HepG2 (cell line): ENCODE results near the gene COG1. TPM values are rescaled to one million over a fixed set of nuclear protein-coding genes. Genes with fewer than 3 reads are reported as not detected.

Experiments
- BRCA1 ChIP-seq: sonication (generic); formaldehyde crosslinking; IDR thresholded peaks from 2 replicates; pipeline ENCODE4 v1.4.0; 2020; ENCODE audit warnings: missing genetic modification reagents
- CREBL2 ChIP-seq: sonication (generic); formaldehyde crosslinking; IDR thresholded peaks from 2 replicates; pipeline ENCODE4 v1.8.1; 2023; ENCODE audit warnings: missing genetic modification reagents, mild to moderate bottlenecking, borderline replicate concordance
- FOXM1 ChIP-seq: sonication (generic); formaldehyde crosslinking; IDR thresholded peaks from 2 replicates; pipeline ENCODE4 v1.5.0; 2020; ENCODE audit warnings: missing genetic modification reagents
- KDM1A ChIP-seq: IDR thresholded peaks from 2 replicates; pipeline ENCODE4 v1.6.1; 2016; ENCODE audit warnings: missing compliant biosample characterization
- MED13 ChIP-seq: sonication (generic); formaldehyde crosslinking; IDR thresholded peaks from 2 replicates; pipeline ENCODE4 v1.5.0; 2020; ENCODE audit warnings: missing genetic modification reagents
- NBN ChIP-seq: fragments of 450-650 bp; conservative IDR thresholded peaks from 2 replicates; pipeline ENCODE4 v1.6.1; 2017
- NFATC3 ChIP-seq: sonication (generic); formaldehyde crosslinking; IDR thresholded peaks from 2 replicates; pipeline ENCODE4 v1.5.1; 2020; ENCODE audit warnings: mild to moderate bottlenecking, missing genetic modification reagents
- PTBP1 ChIP-seq: fragments of 200-400 bp; formaldehyde crosslinking; IDR thresholded peaks from 2 replicates; pipeline ENCODE4 v1.6.1; 2018; ENCODE audit warnings: low read length, low read depth; ENCODE audit not compliant: poor library complexity, severe bottlenecking
- ZBTB34 ChIP-seq: sonication (generic); formaldehyde crosslinking; IDR thresholded peaks from 2 replicates; pipeline ENCODE4 v1.8.0; 2022; ENCODE audit warnings: mild to moderate bottlenecking, missing genetic modification reagents
- ZBTB7A ChIP-seq: sonication (generic); formaldehyde crosslinking; IDR thresholded peaks from 2 replicates; pipeline ENCODE4 v1.8.0; 2022; ENCODE audit warnings: mild to moderate bottlenecking, missing genetic modification reagents
- ZFYVE20 ChIP-seq: sonication (generic); formaldehyde crosslinking; IDR thresholded peaks from 2 replicates; pipeline ENCODE4 v1.8.0; 2023; ENCODE audit warnings: low read depth, mild to moderate bottlenecking, moderate library complexity, missing genetic modification reagents, borderline replicate concordance
- ZMYM4 ChIP-seq: sonication (generic); formaldehyde crosslinking; IDR thresholded peaks from 2 replicates; pipeline ENCODE4 v1.8.1; 2023; ENCODE audit warnings: mild to moderate bottlenecking, missing genetic modification reagents
- ZNF224 ChIP-seq: sonication (generic); formaldehyde crosslinking; IDR thresholded peaks from 2 replicates; pipeline ENCODE4 v1.5.0; 2020; ENCODE audit warnings: mild to moderate bottlenecking, missing genetic modification reagents
- ZNF318 ChIP-seq: sonication (generic); formaldehyde crosslinking; IDR thresholded peaks from 2 replicates; pipeline ENCODE4 v1.4.0; 2020; ENCODE audit warnings: mild to moderate bottlenecking, missing genetic modification reagents
- ZNF563 ChIP-seq: sonication (generic); formaldehyde crosslinking; IDR thresholded peaks from 2 replicates; pipeline ENCODE4 v1.8.0; 2022; ENCODE audit warnings: mild to moderate bottlenecking, moderate library complexity, missing genetic modification reagents
- ZNF589 ChIP-seq: sonication (generic); formaldehyde crosslinking; conservative IDR thresholded peaks from 2 replicates; pipeline ENCODE4 v1.8.0; 2022; ENCODE audit warnings: mild to moderate bottlenecking, moderate library complexity, missing genetic modification reagents
- ZNF616 ChIP-seq: sonication (generic); formaldehyde crosslinking; IDR thresholded peaks from 2 replicates; pipeline ENCODE4 v1.5.0; 2020; ENCODE audit warnings: low read depth, mild to moderate bottlenecking, missing genetic modification reagents
- polyA plus RNA-seq, 8 experiments: library from polyadenylated mRNA; depleted of rRNA in 3 of 8; stranded (reverse) in 7 of 8; unstranded in 1 of 8; fragments of >200 nt; fragmentation: Illumina TruSeq in 4 of 8; extraction: Trizol in 4 of 8; gene quantifications; 2 replicates each; pipeline versions ENCODE4 v1.2.1 to v1.2.3, GENCODE V29; 2011 to 2016; ENCODE audit warnings: low read depth in 4 of 8, missing spikeins in 1 of 8, mixed read lengths in 1 of 8; ENCODE audit not compliant: insufficient read depth in 1 of 8
- total RNA-seq, 5 experiments: library from RNA; depleted of rRNA; stranded (reverse); fragments of >200 nt; fragmentation: Illumina TruSeq; extraction: Trizol; gene quantifications; 2 replicates each; pipeline ENCODE4 v1.2.3, GENCODE V29; 2016; ENCODE audit warnings: low read depth in 1 of 5
- TF ChIP-seq, protein P1 (sequence below): sonication (generic); formaldehyde crosslinking; IDR thresholded peaks from 2 replicates; pipeline ENCODE4 v1.4.0; 2020; ENCODE audit warnings: missing genetic modification reagents

COG1 gene
- total and polyA plus RNA-seq, 2 of the 13 experiments (the other 11 are each of a cell fraction or from before 2014, with no cell fraction given), result 36.6 to 39.7 TPM

DNA sequence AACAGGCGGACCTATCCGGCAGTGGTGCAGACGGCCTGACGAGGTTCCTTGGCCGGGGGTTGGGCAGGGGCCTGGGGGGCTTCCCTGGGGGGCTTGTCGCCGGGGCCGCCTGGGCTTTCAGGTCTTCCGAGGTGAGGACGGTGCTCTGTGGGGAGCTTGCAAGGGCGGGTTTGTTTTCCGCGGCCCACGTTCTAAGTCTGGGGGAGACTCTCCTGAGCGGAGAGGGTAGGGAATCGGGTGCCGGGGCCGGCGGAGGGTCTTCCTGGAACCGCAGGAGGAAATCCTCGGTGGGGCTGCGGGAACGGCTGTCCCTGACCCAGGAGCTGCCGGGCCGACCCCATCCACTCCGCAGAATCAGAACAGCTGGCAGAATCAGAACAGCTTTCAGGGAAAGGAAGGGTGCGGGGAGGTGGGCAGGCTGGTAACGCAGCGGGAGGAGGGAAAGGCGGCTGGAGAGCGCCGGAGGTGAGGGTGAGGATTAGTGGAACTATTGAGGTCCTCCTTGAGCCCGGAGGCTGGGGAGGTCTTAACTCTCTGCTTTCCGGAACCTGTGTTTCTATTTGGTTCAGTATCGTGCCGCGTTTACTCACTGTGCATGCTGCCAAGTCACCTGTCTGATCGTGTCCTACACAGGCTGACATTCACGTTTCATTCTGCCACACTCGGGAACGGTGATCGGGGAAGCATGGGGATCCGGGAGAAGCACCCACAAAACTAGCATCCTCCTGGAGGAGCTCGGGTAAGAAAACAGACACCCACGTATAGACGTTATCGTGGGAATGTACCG, 39.9 kb downstream of the COG1 start (continued):
- TF ChIP-seq, protein P1, sequence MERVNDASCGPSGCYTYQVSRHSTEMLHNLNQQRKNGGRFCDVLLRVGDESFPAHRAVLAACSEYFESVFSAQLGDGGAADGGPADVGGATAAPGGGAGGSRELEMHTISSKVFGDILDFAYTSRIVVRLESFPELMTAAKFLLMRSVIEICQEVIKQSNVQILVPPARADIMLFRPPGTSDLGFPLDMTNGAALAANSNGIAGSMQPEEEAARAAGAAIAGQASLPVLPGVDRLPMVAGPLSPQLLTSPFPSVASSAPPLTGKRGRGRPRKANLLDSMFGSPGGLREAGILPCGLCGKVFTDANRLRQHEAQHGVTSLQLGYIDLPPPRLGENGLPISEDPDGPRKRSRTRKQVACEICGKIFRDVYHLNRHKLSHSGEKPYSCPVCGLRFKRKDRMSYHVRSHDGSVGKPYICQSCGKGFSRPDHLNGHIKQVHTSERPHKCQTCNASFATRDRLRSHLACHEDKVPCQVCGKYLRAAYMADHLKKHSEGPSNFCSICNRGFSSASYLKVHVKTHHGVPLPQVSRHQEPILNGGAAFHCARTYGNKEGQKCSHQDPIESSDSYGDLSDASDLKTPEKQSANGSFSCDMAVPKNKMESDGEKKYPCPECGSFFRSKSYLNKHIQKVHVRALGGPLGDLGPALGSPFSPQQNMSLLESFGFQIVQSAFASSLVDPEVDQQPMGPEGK, result peak; percentile 80
- TF ChIP-seq CREBL2 (CRISPR knock-in tag) (no peak), MED13 (CRISPR knock-in tag) (no peak), FOXM1 (CRISPR knock-in tag) (no peak), BRCA1 (CRISPR knock-in tag) (no peak), ZNF224 (no peak), PTBP1 (no peak), ZNF563 (CRISPR knock-in tag) (no peak; the same call in 1 of the 2 replicates), ZBTB7A (CRISPR knock-in tag) (peak; percentile 64), ZNF589 (CRISPR knock-in tag) (no peak; the same call in 1 of the 2 replicates), ZFYVE20 (CRISPR knock-in tag) (no peak), ZNF616 (CRISPR knock-in tag) (no peak), NFATC3 (CRISPR knock-in tag) (no peak), KDM1A (CRISPR knock-in tag) (no peak), ZMYM4 (CRISPR knock-in tag) (no peak), ZBTB34 (CRISPR knock-in tag) (no peak), ZNF318 (no peak), NBN (no peak)
